ENCODE results near the gene PPP1R3E. TPM values are rescaled to one million over a fixed set of nuclear protein-coding genes. Genes with fewer than 3 reads are reported as not detected.
A peak's percentile ranks its signal among the peaks of the same experiment; 100 is the strongest.

Gene PPP1R3E
- total RNA-seq, 4 donors from 2014 or later = 16.5 to 39.2 (median 21.4) TPM

DNA sequence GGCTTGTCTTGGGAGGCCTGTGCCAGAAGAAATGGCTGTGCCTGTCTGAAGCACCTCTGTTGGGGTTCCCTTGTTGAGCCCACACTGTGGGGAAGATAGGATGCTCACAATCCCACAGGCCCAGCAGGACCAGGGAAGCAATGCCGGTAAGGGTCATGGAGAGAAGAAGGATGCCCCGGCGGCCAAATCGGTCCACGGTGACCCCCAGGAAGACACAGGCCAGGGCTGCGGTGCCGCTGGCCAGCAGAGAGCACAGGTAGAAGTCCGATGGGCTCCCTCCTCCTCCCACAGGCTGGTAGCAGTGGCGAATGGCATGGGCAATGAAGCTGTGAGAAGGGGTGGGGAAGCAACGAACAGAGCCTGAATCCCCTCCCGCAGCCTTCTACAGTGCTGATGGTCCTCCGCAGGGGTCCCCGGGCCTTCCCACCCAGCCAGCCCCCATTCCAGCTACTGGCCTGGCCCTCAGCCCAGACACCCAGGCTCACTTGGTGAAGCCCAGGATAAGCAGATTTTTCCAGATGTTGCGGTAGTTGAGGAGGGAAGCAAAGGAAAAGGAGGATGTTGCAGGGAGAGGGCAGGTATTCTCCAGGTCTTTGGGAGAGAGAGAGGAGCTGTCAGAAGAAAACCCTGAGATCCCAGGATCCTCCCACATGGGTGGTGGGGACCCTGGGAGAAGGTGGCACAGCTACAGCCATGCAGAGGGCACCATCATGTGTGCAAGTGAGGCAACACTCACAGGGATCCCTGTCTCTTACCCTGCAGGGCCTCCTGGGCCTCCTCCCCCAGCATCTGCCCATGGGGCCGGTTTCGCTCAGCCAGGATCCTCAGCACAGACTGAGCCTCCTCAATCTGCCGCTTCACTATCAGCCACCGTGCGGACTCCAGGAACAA is 45.0 kb upstream of the PPP1R3E start:
- peak in 1 of 3 donors; percentile 43 for DNase-seq
- no peak overlapping the region for H3K4me3 ChIP-seq
- H3K36me3 ChIP-seq = no peaks in the 10 kb centered on the region
- H3K27me3 ChIP-seq = peaks cover 0 to 6% of the 10 kb centered on the region in 2 donors
- no peaks in the 10 kb centered on the region for H3K9me3 ChIP-seq
- no peak overlapping the region for H3K27ac ChIP-seq
- TF ChIP-seq POLR2A (IDR thresholded peaks at IDR 0.05) = no peak
- TF ChIP-seq CTCF (IDR thresholded peaks at IDR 0.05) = no peak
- peaks cover 0 to 11% (median 5%) of the 10 kb centered on the region in 4 donors for H3K4me1 ChIP-seq

GRCh38 chr14:23346693-23347405 is 44.2 kb upstream of the PPP1R3E start:
- TF ChIP-seq CTCF (IDR thresholded peaks at IDR 0.05) = no peak
- TF ChIP-seq POLR2A (IDR thresholded peaks at IDR 0.05) = no peak
- Histone ChIP-seq H3K36me3 (no peaks in the 10 kb centered on the region), H3K4me1 (peaks cover 0 to 3% (median 1%) of the 10 kb centered on the region in 4 donors), H3K9me3 (no peaks in the 10 kb centered on the region), H3K27me3 (peaks cover 0 to 3% of the 10 kb centered on the region in 2 donors), H3K4me3 (no peak overlapping the region), H3K27ac (no peak overlapping the region)
- no peak for DNase-seq

- DNase-seq = peak in 1 of 3 donors; percentile 28
- TF ChIP-seq CTCF (IDR thresholded peaks at IDR 0.05) (no peak), POLR2A (IDR thresholded peaks at IDR 0.05) (no peak)
- Histone ChIP-seq H3K27me3 (no peaks in the 10 kb centered on the region), H3K4me3 (no peak overlapping the region), H3K4me1 (no peaks in the 10 kb centered on the region), H3K27ac (no peak overlapping the region), H3K36me3 (no peaks in the 10 kb centered on the region), H3K9me3 (no peaks in the 10 kb centered on the region)
These were observed 43.5 kb upstream of the PPP1R3E start for GRCh38 chr14:23345987-23346692.

- no peak overlapping the region for H3K27ac ChIP-seq
- no peak overlapping the region for H3K4me3 ChIP-seq
- H3K27me3 ChIP-seq = no peaks in the 10 kb centered on the region
- no peaks in the 10 kb centered on the region for H3K9me3 ChIP-seq
- no peaks in the 10 kb centered on the region for H3K4me1 ChIP-seq
- peak in 1 of 3 donors; percentile 14 for DNase-seq
- TF ChIP-seq CTCF (IDR thresholded peaks at IDR 0.05) (no peak), POLR2A (IDR thresholded peaks at IDR 0.05) (no peak)
- no peaks in the 10 kb centered on the region for H3K36me3 ChIP-seq
These were observed 41.8 kb upstream of the PPP1R3E start for GRCh38 chr14:23344481-23344880.

- H3K4me1 ChIP-seq = no peaks in the 10 kb centered on the region
- no peak overlapping the region for H3K4me3 ChIP-seq
- TF ChIP-seq CTCF (IDR thresholded peaks at IDR 0.05) = no peak
- no peak for TF ChIP-seq POLR2A (IDR thresholded peaks at IDR 0.05)
- H3K36me3 ChIP-seq = no peaks in the 10 kb centered on the region
- no peaks in the 10 kb centered on the region for H3K27me3 ChIP-seq
- no peak for DNase-seq
- no peak overlapping the region for H3K27ac ChIP-seq
- no peaks in the 10 kb centered on the region for H3K9me3 ChIP-seq
These were observed 37.0 kb upstream of the PPP1R3E start for GRCh38 chr14:23339506-23340268.

Measured in Peyer's patch (tissue), 4 donors.